Vagina (tissue), 2 donors: Measurements from ENCODE around the gene CABP1. TPM values are rescaled to one million over a fixed set of nuclear protein-coding genes. Genes with fewer than 3 reads are reported as not detected.

Source experiments
- DNase-seq, 2 donors: peaks; one replicate each; pipeline ENCODE4 v3.0.0-alpha.2; 2017; ENCODE audit errors: extremely low spot score in 2 of 2
- H3K27ac ChIP-seq: fragments of 200-600 bp; sonication (generic); one replicate; pipeline ENCODE4 v1.5.1; 2019
- H3K27me3 ChIP-seq: fragments of 200-600 bp; sonication (generic); one replicate; pipeline ENCODE4 v1.5.1; 2019
- H3K36me3 ChIP-seq, 2 donors: fragments of 200-600 bp; sonication (generic); one replicate each; pipeline ENCODE4 v1.5.1; 2017 to 2019
- H3K4me1 ChIP-seq: fragments of 200-600 bp; sonication (generic); one replicate; pipeline ENCODE4 v1.5.1; 2019
- H3K4me3 ChIP-seq, 2 donors: fragments of 200-600 bp; sonication (generic); 1 replicate in 1 of 2; 2 replicates in 1 of 2; pipeline ENCODE4 v1.5.1; 2016 to 2019
- H3K9me3 ChIP-seq: fragments of 200-600 bp; sonication (generic); one replicate; pipeline ENCODE4 v1.5.1; 2019
- CTCF ChIP-seq, 3 experiments: fragments of 450-650 bp in 2 of 3; fragments of 200-600 bp in 1 of 3; sonication (generic) in 1 of 3; IDR thresholded peaks; one replicate each; pipeline ENCODE4 v1.5.1; 2017 to 2019; ENCODE audit warnings: antibody characterized with exemption in 3 of 3, mild to moderate bottlenecking in 2 of 3, moderate library complexity in 2 of 3
- POLR2A ChIP-seq, 2 donors: fragments of 450-650 bp; IDR thresholded peaks; one replicate each; pipeline ENCODE4 v1.6.1; 2017; ENCODE audit warnings: antibody characterized with exemption in 2 of 2, mild to moderate bottlenecking in 2 of 2, moderate library complexity in 2 of 2
- POLR2AphosphoS5 ChIP-seq, 2 donors: sonication (generic); formaldehyde crosslinking; IDR thresholded peaks; one replicate each; pipeline ENCODE4 v1.9.0; 2017; ENCODE audit warnings: antibody characterized with exemption in 2 of 2, mild to moderate bottlenecking in 2 of 2, low read depth in 1 of 2; ENCODE audit not compliant: insufficient read depth in 1 of 2
- intact Hi-C: fragments of 100-400 bp; cut with DNase I; formaldehyde crosslinking; loops from one replicate; pipeline ENCODE4 v1.15.1; 2023
- total RNA-seq: library from RNA; depleted of rRNA; stranded (reverse); fragments of >200 nt; gene quantifications from one replicate; pipeline ENCODE4 v1.2.3, GENCODE V29; 2016

CABP1 gene
- total RNA-seq, 1 donor from 2014 or later = 0.49 TPM

- H3K9me3 ChIP-seq = no peaks in the 10 kb centered on the region
- peaks cover 0 to 75% of the 10 kb centered on the region in 2 donors for H3K36me3 ChIP-seq
- TF ChIP-seq POLR2A (IDR thresholded peaks at IDR 0.05) = no peak
- TF ChIP-seq CTCF (IDR thresholded peaks at IDR 0.05) = no peak
- TF ChIP-seq POLR2AphosphoS5 (IDR thresholded peaks at IDR 0.05; ENCODE audit: insufficient read depth in 1 of 2, low read depth in 1 of 2) = no peak
- peaks cover 20% of the 10 kb centered on the region for H3K4me1 ChIP-seq
- DNase-seq = no peak
- intact Hi-C loops = no loop called here
- H3K4me3 ChIP-seq = no peak overlapping the region
- H3K27me3 ChIP-seq = no peaks in the 10 kb centered on the region
- H3K27ac ChIP-seq = no peak overlapping the region
These were observed 56.2 kb downstream of the CABP1 start for GRCh38 chr12:120696626-120697025.

- Histone ChIP-seq H3K27ac (no peak overlapping the region), H3K9me3 (no peaks in the 10 kb centered on the region), H3K27me3 (no peaks in the 10 kb centered on the region), H3K36me3 (peaks cover 0 to 75% of the 10 kb centered on the region in 2 donors), H3K4me3 (no peak overlapping the region), H3K4me1 (peaks cover 13% of the 10 kb centered on the region)
- intact Hi-C loops = no loop called here
- TF ChIP-seq POLR2AphosphoS5 (IDR thresholded peaks at IDR 0.05; ENCODE audit: insufficient read depth in 1 of 2, low read depth in 1 of 2) (no peak), CTCF (IDR thresholded peaks at IDR 0.05) (no peak), POLR2A (IDR thresholded peaks at IDR 0.05) (no peak)
- DNase-seq = no peak
These were observed 56.9 kb downstream of the CABP1 start for GRCh38 chr12:120697344-120697743.

GRCh38 chr12:120698665-120699064 is 58.2 kb downstream of the CABP1 start:
- TF ChIP-seq POLR2AphosphoS5 (IDR thresholded peaks at IDR 0.05; ENCODE audit: insufficient read depth in 1 of 2, low read depth in 1 of 2) (no peak), POLR2A (IDR thresholded peaks at IDR 0.05) (no peak), CTCF (IDR thresholded peaks at IDR 0.05) (no peak)
- no peak overlapping the region for H3K4me3 ChIP-seq
- H3K4me1 ChIP-seq = no peaks in the 10 kb centered on the region
- no peaks in the 10 kb centered on the region for H3K27me3 ChIP-seq
- no peak overlapping the region for H3K27ac ChIP-seq
- no peak for DNase-seq
- intact Hi-C loops = no loop called here
- H3K36me3 ChIP-seq = peaks cover 0 to 71% of the 10 kb centered on the region in 2 donors
- no peaks in the 10 kb centered on the region for H3K9me3 ChIP-seq

- Histone ChIP-seq H3K36me3 (peaks cover 0 to 63% of the 10 kb centered on the region in 2 donors), H3K4me3 (no peak overlapping the region), H3K4me1 (no peaks in the 10 kb centered on the region), H3K27ac (no peak overlapping the region), H3K27me3 (no peaks in the 10 kb centered on the region), H3K9me3 (no peaks in the 10 kb centered on the region)
- DNase-seq = no peak
- intact Hi-C loops = no loop called here
- TF ChIP-seq POLR2AphosphoS5 (IDR thresholded peaks at IDR 0.05; ENCODE audit: insufficient read depth in 1 of 2, low read depth in 1 of 2) (no peak), POLR2A (IDR thresholded peaks at IDR 0.05) (no peak), CTCF (IDR thresholded peaks at IDR 0.05) (no peak)
These were observed 59.1 kb downstream of the CABP1 start for GRCh38 chr12:120699553-120699952.

GRCh38 chr12:120700886-120701285 is 60.5 kb downstream of the CABP1 start:
- intact Hi-C loops = no loop called here
- Histone ChIP-seq H3K27ac (no peak overlapping the region), H3K27me3 (no peaks in the 10 kb centered on the region), H3K4me3 (no peak overlapping the region), H3K4me1 (no peaks in the 10 kb centered on the region), H3K36me3 (peaks cover 0 to 50% of the 10 kb centered on the region in 2 donors), H3K9me3 (no peaks in the 10 kb centered on the region)
- no peak for DNase-seq
- no peak for TF ChIP-seq CTCF (IDR thresholded peaks at IDR 0.05)
- no peak for TF ChIP-seq POLR2AphosphoS5 (IDR thresholded peaks at IDR 0.05; ENCODE audit: insufficient read depth in 1 of 2, low read depth in 1 of 2)
- TF ChIP-seq POLR2A (IDR thresholded peaks at IDR 0.05) = no peak
